ENCODE measurements around the gene BBOX1.

GRCh38 chr11:27159335-27159679 is 118.7 kb downstream of the BBOX1 start:
- TF ChIP-seq CTCF (IDR thresholded peaks at IDR 0.05) (no peak), POLR2A (IDR thresholded peaks at IDR 0.05) (no peak)
